Measurements from ENCODE around the gene PKP2.
A peak's percentile ranks its signal among the peaks of the same experiment; 100 is the strongest.

PKP2 gene

DNA sequence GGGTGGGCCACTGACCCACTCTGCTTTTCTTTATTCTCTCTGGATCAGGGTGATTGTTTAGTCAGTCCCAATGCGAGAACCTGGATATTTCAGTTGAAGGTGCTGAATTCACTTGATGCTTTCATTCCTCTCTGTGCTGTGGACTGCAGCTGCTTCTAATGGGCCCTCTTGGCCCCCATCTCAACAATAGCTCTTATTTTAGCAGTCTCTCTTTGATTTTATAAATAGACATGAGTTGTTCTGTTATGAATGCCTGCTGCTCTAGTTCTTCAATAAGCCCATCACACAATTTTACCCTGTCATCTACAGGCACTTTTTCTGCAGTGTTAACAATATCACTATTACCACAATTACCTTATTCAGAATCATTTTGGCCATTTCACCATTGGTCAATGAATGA lies 86.7 kb downstream of the PKP2 start:
- no peak for DNase-seq (ENCODE audit: low read depth in 2 of 2)

- DNase-seq (ENCODE audit: low read depth in 2 of 2), result no peak
Measured at GRCh38 chr12:32809196-32809595, 87.4 kb downstream of the PKP2 start.

- DNase-seq (ENCODE audit: low read depth in 2 of 2), result no peak
Measured at GRCh38 chr12:32804301-32804700, 92.3 kb downstream of the PKP2 start.

GRCh38 chr12:32801269-32801980 lies 95.2 kb downstream of the PKP2 start:
- DNase-seq (ENCODE audit: low read depth in 2 of 2), result no peak

- no peak for DNase-seq (ENCODE audit: low read depth in 2 of 2)
Measured at GRCh38 chr12:32794281-32794680, 102.3 kb downstream of the PKP2 start.

GRCh38 chr12:32789916-32790315 lies 106.7 kb downstream of the PKP2 start:
- no peak for DNase-seq (ENCODE audit: low read depth in 2 of 2)

DNA sequence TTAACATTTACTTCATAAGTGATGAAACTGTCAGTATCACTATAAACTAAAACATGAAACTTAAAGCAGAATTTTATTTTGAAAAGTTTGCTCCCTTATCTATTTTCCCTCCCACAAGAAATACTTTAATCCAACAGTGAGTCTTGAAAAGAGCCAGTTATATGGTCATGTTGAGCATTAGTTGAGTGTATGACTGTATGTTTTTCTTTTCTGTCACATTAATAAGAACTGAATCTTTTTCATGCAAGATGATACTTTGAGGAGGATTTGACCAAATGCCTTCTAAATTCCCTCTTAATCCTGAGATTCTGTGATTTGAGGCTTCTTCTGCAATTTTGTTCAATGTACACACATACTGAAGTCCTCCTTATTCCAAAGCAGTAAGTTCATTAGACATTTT lies 107.1 kb downstream of the PKP2 start:
- DNase-seq (ENCODE audit: low read depth in 2 of 2), result no peak

- no peak for DNase-seq (ENCODE audit: low read depth in 2 of 2)
Measured at GRCh38 chr12:32788405-32788804, 108.2 kb downstream of the PKP2 start.

GRCh38 chr12:32785557-32785956 lies 111.0 kb downstream of the PKP2 start:
- DNase-seq (ENCODE audit: low read depth in 2 of 2), result no peak

DNA sequence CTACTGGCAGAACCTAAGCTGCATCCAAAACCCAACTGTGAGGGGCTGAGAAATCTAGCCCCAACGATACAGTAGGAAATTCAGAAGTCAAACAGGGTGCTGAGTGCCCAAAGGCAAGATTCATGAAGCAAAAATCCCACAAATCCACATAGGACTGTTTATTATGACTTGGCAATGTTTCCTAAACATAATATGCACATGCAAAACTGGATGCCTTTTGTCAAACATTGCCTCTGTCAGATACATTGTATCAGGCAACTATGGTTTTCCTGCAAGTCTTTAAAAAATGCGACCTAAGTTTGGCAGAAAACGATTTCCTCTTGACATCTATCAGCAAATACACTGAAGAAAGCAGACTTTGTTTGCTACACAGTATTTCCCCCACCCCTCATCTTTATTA lies 113.5 kb downstream of the PKP2 start:
- no peak for DNase-seq (ENCODE audit: low read depth in 2 of 2)

DNA sequence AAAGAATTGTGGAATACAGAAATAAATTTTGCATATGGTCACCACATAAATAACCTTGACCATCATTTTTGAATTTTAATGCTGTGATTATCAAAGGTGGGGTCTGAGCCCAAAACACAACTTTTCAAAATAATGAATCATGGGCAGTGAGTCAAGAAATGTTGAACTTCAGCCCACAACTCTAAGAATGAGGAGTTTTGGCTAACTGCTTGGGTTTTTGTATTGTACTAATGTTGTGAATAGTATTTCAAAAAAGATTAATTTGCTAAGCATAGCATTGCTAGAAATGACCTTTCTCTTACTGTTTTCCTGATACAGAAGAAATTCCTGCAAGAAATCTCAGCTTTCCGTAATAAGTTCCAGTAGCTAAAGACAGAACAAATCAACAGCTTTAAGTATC lies 116.5 kb downstream of the PKP2 start:
- DNase-seq (ENCODE audit: low read depth in 2 of 2), result no peak

GRCh38 chr12:32777691-32778175 lies 118.8 kb downstream of the PKP2 start:
- DNase-seq (ENCODE audit: low read depth in 2 of 2), result no peak

- no peak for DNase-seq (ENCODE audit: low read depth in 2 of 2)
Measured at GRCh38 chr12:32777159-32777558, 119.4 kb downstream of the PKP2 start.

DNA sequence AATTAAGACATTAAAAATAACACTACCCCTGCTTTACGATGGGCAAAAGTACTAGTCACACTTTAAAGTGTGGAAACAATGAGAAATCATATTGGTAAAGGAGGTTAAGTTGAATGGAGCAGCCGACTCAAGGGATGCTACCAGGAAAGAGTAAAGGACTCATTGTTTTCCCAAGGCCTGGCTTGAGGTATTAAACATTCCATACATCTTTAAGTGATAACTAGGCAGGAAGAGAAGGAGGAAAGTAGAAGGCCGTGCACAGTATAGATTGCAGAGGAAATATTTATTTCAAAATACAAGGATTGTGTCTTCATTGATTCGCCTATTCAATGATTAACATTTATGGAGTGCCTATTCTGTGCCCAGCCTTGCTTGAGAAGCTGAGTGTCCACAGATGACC lies 120.3 kb downstream of the PKP2 start:
- DNase-seq (ENCODE audit: low read depth in 2 of 2), result no peak

DNA sequence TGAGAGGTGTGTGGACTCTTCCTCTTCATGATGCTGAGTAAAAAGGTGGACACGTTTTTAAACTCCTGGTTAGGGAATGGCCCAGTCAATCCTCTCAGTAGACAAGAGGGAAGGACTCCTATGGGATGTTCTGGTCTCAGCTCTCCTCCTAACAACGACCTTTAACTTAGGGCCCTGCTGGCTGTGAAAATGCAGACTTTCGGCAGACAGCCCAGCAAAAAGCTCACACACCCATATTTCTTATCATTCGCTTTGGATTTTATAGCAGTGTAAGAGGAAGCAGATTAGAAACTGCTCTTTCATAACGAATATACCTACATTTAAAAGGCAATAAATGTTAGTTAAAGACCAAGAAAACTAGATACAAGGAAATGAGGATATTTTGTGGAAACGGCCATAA lies 122.9 kb downstream of the PKP2 start:
- DNase-seq (ENCODE audit: low read depth in 2 of 2), result no peak

DNA sequence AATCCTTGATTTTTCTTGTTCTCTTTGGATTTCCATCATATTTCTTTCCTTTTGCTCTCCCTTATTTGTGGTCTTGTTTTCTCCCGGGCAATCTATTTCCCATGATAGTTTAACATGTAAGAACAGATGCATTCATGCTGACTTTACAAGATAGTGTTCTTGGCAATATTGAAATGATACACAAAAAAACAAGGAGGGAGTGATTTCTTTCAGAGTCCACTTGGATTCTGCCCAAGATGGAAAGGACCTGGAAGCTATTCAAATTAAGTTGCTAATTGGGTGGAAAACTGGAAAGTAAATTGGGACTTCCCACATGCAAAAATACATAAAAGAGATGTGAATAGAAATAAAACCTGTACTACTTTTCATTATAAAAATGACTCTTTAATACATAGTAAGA lies 126.4 kb downstream of the PKP2 start:
- no peak for DNase-seq (ENCODE audit: low read depth in 2 of 2)

DNA sequence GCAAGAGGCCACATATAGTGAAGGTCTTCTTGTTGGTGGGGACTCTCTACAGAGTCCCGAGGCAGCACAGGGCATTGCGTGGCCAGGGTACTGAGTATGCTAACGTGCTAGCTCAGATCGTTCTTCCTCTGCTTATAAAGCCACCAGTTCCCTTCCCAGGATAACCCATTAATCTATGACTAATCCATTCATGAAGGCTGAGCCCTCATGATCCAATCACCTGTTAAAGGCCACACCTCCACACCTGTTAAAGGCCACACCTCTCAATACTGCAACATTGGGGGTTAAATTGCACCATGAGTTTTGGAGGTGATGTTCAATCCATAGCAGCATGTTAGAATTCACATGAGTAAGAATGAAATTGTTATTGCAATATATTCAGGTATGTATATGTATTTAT lies 128.1 kb downstream of the PKP2 start:
- no peak for DNase-seq (ENCODE audit: low read depth in 2 of 2)

DNA sequence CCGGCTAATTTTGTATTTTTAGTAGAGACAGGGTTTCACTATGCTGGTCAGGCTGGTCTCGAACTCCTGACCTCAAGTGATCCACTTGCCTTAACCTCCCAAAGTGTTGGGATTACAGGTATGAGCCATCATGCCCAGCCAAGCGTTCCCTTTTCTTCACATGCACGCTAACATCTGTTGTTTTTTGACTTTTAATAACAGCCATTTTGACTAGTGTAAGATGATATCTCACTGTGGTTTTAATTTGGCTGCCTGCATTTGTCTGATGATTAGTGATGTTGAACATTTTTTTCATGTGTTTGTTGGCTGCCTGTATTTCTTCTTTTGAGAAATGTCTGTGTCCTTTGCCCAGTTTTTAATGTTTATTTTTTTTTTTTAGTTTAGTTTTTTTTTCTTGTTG lies 130.7 kb downstream of the PKP2 start:
- no peak for DNase-seq (ENCODE audit: low read depth in 2 of 2)

- DNase-seq (ENCODE audit: low read depth in 2 of 2), result no peak
Measured at GRCh38 chr12:32761716-32762115, 134.9 kb downstream of the PKP2 start.

DNA sequence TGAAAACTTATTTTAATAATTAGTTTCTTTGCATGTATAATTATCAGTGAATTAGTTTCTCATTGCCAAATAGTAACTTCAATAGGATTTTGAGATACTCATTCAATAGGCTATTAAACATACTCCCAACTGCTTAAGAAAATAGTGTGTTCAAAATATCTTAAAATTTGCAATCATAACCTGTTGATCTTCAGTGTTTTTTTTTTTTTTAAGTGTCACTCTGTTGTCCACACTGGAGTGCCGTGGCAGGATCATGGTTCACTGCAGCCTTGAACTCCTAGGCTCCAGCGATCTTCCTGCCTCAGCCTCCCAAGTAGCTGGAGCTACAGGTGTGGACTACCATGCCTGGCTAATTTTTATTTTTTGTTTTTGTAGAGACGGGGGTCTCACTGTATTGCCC lies 139.4 kb downstream of the PKP2 start:
- no peak for DNase-seq (ENCODE audit: low read depth in 2 of 2)

- DNase-seq (ENCODE audit: low read depth in 2 of 2), result no peak
Measured at GRCh38 chr12:32756476-32757066, 140.0 kb downstream of the PKP2 start.

DNA sequence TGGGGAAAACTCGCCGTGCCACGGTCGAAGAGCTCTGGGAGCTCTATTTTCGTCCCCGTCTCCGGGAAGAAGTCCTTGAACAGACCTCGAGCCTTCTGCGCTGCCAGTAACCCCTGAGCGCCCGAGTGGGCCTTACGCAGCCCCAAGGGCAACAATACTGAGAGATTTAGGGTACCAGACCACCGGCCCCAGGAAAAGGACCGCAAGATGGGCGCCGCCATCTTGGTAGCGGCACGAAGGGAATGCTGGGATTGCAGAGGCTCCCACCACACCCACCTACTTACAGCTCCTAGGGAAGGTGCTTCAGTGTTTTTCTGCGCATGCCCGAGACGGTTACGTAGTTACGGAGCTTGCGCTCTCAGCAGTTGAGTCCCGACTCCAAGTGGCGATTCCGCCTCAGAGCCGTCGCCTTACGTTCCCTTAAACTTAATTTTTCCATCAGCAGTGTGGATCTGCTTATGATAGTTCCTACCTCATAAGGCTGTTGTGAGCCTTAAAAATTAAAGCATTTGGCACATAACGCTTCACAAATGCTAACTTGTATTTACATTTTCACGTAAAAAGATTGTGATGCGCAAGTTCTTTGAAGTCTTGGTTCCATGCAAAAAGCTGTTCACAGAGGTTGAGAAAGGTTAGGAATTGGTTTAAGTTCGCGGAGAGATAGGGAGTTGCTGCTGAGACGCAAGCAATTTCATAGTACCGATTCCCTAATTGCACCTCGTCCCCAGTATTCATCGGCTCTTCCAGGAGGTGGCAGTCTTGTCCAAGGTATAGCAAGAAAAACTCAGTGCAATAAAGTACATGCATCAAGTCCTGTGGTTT lies 140.7 kb downstream of the PKP2 start, which contains the start of gene YARS2:
YARS2 (minus strand) TSS at position 244 of the 822 bp plus-strand sequence; CDS start at position 221, 23 bp downstream.
- DNase-seq (ENCODE audit: low read depth in 2 of 2), result peak; percentile 67 to 75
